GM18498 (cell line): ENCODE results near the gene PIP5KL1.

ENCODE experiments used
- ATAC-seq: cut with Tn5 transposase; IDR thresholded peaks from one replicate; pipeline ENCODE4 v1.9.1; 2021; ENCODE audit warnings: mild to moderate bottlenecking, moderate library complexity; ENCODE audit not compliant: unreplicated experiment

Gene PIP5KL1

GRCh38 chr9:127875306-127875966 is 55.1 kb downstream of the PIP5KL1 start:
- ATAC-seq, result no peak

- no peak for ATAC-seq
Measured at GRCh38 chr9:127874301-127875221, 56.0 kb downstream of the PIP5KL1 start.

- ATAC-seq, result no peak
Measured at GRCh38 chr9:127873886-127874285, 56.7 kb downstream of the PIP5KL1 start.

GRCh38 chr9:127873223-127873691 is 57.3 kb downstream of the PIP5KL1 start:
- ATAC-seq, result no peak

GRCh38 chr9:127872369-127873222 is 58.0 kb downstream of the PIP5KL1 start:
- ATAC-seq, result no peak

- ATAC-seq, result no peak
Measured at GRCh38 chr9:127871531-127871930, 59.0 kb downstream of the PIP5KL1 start.

GRCh38 chr9:127870887-127871286 is 59.7 kb downstream of the PIP5KL1 start:
- no peak for ATAC-seq
